Osteoblast (primary cell): Measurements from ENCODE around the gene CUL4A. TPM values are rescaled to one million over a fixed set of nuclear protein-coding genes. Genes with fewer than 3 reads are reported as not detected.
"Not testable (repeated sequence)": the region's sequence is repeated elsewhere in the genome, so short reads cannot be mapped to it uniquely, and the experiment has no call there.

Experiments used
- DNase-seq: peaks from one replicate; pipeline ENCODE4 v3.0.0; 2011; ENCODE audit warnings: low spot score, mixed read lengths; ENCODE audit not compliant: insufficient read length; ENCODE audit errors: missing footprints
- H2AFZ ChIP-seq: 2 replicates; pipeline ENCODE4 v1.6.0; 2011; ENCODE audit warnings: mild to moderate bottlenecking, low read length
- H3K27ac ChIP-seq: 2 replicates; pipeline ENCODE4 v1.5.1; 2011; ENCODE audit warnings: mild to moderate bottlenecking, low read depth, low read length, moderate library complexity
- H3K27me3 ChIP-seq: 2 replicates; pipeline ENCODE4 v1.6.0; 2012; ENCODE audit warnings: mild to moderate bottlenecking, control low read depth, inconsistent platforms, low read length, moderate library complexity; ENCODE audit not compliant: insufficient read depth
- H3K36me3 ChIP-seq: 2 replicates; pipeline ENCODE4 v1.5.1; 2011; ENCODE audit warnings: mild to moderate bottlenecking, low read length, control low read depth, moderate library complexity; ENCODE audit not compliant: insufficient read depth
- H3K4me1 ChIP-seq: 2 replicates; pipeline ENCODE4 v1.5.1; 2011; ENCODE audit warnings: mild to moderate bottlenecking, low read length, control low read depth, moderate library complexity; ENCODE audit not compliant: insufficient read depth
- H3K4me2 ChIP-seq: 2 replicates; pipeline ENCODE4 v1.6.0; 2011; ENCODE audit warnings: mild to moderate bottlenecking, low read length; ENCODE audit not compliant: insufficient read depth
- H3K4me3 ChIP-seq: fragments of 200-600 bp; sonication (generic); 3 replicates; pipeline ENCODE4 v1.5.1; 2012; ENCODE audit warnings: mild to moderate bottlenecking, low read length, inconsistent platforms; ENCODE audit not compliant: insufficient read depth
- H3K79me2 ChIP-seq: 2 replicates; pipeline ENCODE4 v1.6.0; 2012; ENCODE audit warnings: mild to moderate bottlenecking, low read length, control low read depth, inconsistent platforms; ENCODE audit not compliant: insufficient read depth
- H3K9me3 ChIP-seq: 2 replicates; pipeline ENCODE4 v1.5.1; 2011; ENCODE audit warnings: low read depth, low read length, control low read depth
- H4K20me1 ChIP-seq: 2 replicates; pipeline ENCODE4 v1.6.0; 2012; ENCODE audit warnings: mild to moderate bottlenecking, low read length, control low read depth; ENCODE audit not compliant: insufficient read depth
- CTCF ChIP-seq: IDR thresholded peaks from 2 replicates; pipeline ENCODE4 v1.5.1; 2011; ENCODE audit warnings: mild to moderate bottlenecking, low read depth, low read length, moderate library complexity; ENCODE audit errors: extremely low read depth
- total RNA-seq: library from RNA; depleted of rRNA; stranded (reverse); fragments of >200 nt; gene quantifications from 2 replicates; pipeline ENCODE4 v1.2.3, GENCODE V29; 2012

CUL4A gene
- total RNA-seq, 1 donor: 128 TPM

- H3K36me3 ChIP-seq: peaks cover 34% of the 10 kb centered on the region
These were observed 23.7 kb downstream of the CUL4A start for GRCh38 chr13:113233101-113233500.

GRCh38 chr13:113238536-113238935, 29.1 kb downstream of the CUL4A start:
- Histone ChIP-seq H4K20me1 (no peaks in the 10 kb centered on the region), H3K4me3 (no peak overlapping the region), H3K27ac (no peak overlapping the region), H3K4me1 (no peaks in the 10 kb centered on the region), H3K9me3 (no peaks in the 10 kb centered on the region), H3K36me3 (peaks cover 46% of the 10 kb centered on the region), H3K4me2 (no peak overlapping the region), H3K27me3 (no peaks in the 10 kb centered on the region), H2AFZ (no peak overlapping the region), H3K79me2 (no peaks in the 10 kb centered on the region)
- no peak for DNase-seq
- TF ChIP-seq CTCF: peak; percentile 26

More at GRCh38 chr13:113233101-113233500, 23.7 kb downstream of the CUL4A start:
- Histone ChIP-seq H2AFZ (no peak overlapping the region), H3K27ac (no peak overlapping the region), H3K4me3 (no peak overlapping the region), H3K79me2 (peaks cover 1% of the 10 kb centered on the region), H4K20me1 (no peaks in the 10 kb centered on the region), H3K4me2 (no peak overlapping the region), H3K9me3 (no peaks in the 10 kb centered on the region), H3K4me1 (no peaks in the 10 kb centered on the region), H3K27me3 (no peaks in the 10 kb centered on the region)
- no peak for TF ChIP-seq CTCF
- DNase-seq: no peak

GRCh38 chr13:113239357-113239756, 29.9 kb downstream of the CUL4A start:
- H3K9me3 ChIP-seq: no peaks in the 10 kb centered on the region
- no peaks in the 10 kb centered on the region for H3K27me3 ChIP-seq
- H3K4me3 ChIP-seq: no peak overlapping the region
- no peaks in the 10 kb centered on the region for H4K20me1 ChIP-seq
- H3K27ac ChIP-seq: no peak overlapping the region
- no peak overlapping the region for H2AFZ ChIP-seq
- H3K4me1 ChIP-seq: no peaks in the 10 kb centered on the region
- H3K4me2 ChIP-seq: no peak overlapping the region
- peaks cover 54% of the 10 kb centered on the region for H3K36me3 ChIP-seq
- DNase-seq: no peak
- TF ChIP-seq CTCF: no peak
- H3K79me2 ChIP-seq: no peaks in the 10 kb centered on the region

- H3K36me3 ChIP-seq: peaks cover 57% of the 10 kb centered on the region
- H3K4me3 ChIP-seq: no peak overlapping the region
- no peak for DNase-seq
- H3K27me3 ChIP-seq: no peaks in the 10 kb centered on the region
- H3K4me1 ChIP-seq: no peaks in the 10 kb centered on the region
- no peaks in the 10 kb centered on the region for H3K9me3 ChIP-seq
- H3K4me2 ChIP-seq: no peak overlapping the region
- H4K20me1 ChIP-seq: no peaks in the 10 kb centered on the region
- H3K79me2 ChIP-seq: no peaks in the 10 kb centered on the region
- no peak overlapping the region for H3K27ac ChIP-seq
- no peak for TF ChIP-seq CTCF
- H2AFZ ChIP-seq: no peak overlapping the region
These were observed 30.6 kb downstream of the CUL4A start for GRCh38 chr13:113239986-113240385.

GRCh38 chr13:113241623-113242022, 32.2 kb downstream of the CUL4A start:
- H3K36me3 ChIP-seq: peaks cover 65% of the 10 kb centered on the region
- not testable (repeated sequence) for H3K4me3 ChIP-seq, H3K9me3 ChIP-seq, H3K4me2 ChIP-seq, H3K4me1 ChIP-seq, H3K79me2 ChIP-seq, H2AFZ ChIP-seq, H4K20me1 ChIP-seq, H3K27me3 ChIP-seq, DNase-seq, H3K27ac ChIP-seq
